ENCODE results near the gene ETV6. TPM values are rescaled to one million over a fixed set of nuclear protein-coding genes. Genes with fewer than 3 reads are reported as not detected.

Gene ETV6
- 10 to 100 TPM; 17.8 to 58.7 (median 45.2) TPM for total RNA-seq

- peak within 1 kb of the TSS; percentile 97 to 100 for H3K27ac ChIP-seq
- no peak for TF ChIP-seq POLR2A (IDR thresholded peaks at IDR 0.05)
- peak in 2 of 3 donors; percentile 5 to 25 for TF ChIP-seq POLR2AphosphoS5 (IDR thresholded peaks at IDR 0.05)
- H3K36me3 ChIP-seq, result no peaks in the 10 kb centered on the region
- peaks cover 0 to 9% of the 10 kb centered on the region in 2 donors for H3K4me1 ChIP-seq
- no peaks in the 10 kb centered on the region for H3K27me3 ChIP-seq
- intact Hi-C loops (cut with DNase I; ENCODE audit: low total_unique reads), result loop anchor here (10.0 kb wide), 1 partner anchor 75 kb away; no protein-coding TSS in a partner anchor
- peak within 1 kb of the TSS; percentile 85 to 90 (median 86) for H3K4me3 ChIP-seq
- no peaks in the 10 kb centered on the region for H3K9me3 ChIP-seq
- peak in 1 of 2 donors; percentile 70 for DNase-seq (ENCODE audit: low spot score in 2 of 2)
These were observed at the start of gene ETV6 for GRCh38 chr12:11649413-11650285. TSS of gene ETV6 (plus strand) at chr12:11649674. CDS start at chr12:11650128, 454 bp downstream.

GRCh38 chr12:11600199-11600598 lies 49.3 kb upstream of the ETV6 start:
- TF ChIP-seq CTCF (IDR thresholded peaks at IDR 0.05) (no peak), POLR2A (IDR thresholded peaks at IDR 0.05) (no peak), POLR2AphosphoS5 (IDR thresholded peaks at IDR 0.05) (no peak)
- intact Hi-C loops (cut with DNase I; ENCODE audit: low total_unique reads), result no loop called here
- no peaks in the 10 kb centered on the region for H3K27me3 ChIP-seq
- DNase-seq (ENCODE audit: low spot score in 2 of 2), result no peak
- H3K27ac ChIP-seq, result no peak overlapping the region
- H3K36me3 ChIP-seq, result no peaks in the 10 kb centered on the region
- H3K9me3 ChIP-seq, result no peaks in the 10 kb centered on the region
- no peaks in the 10 kb centered on the region for H3K4me1 ChIP-seq
- H3K4me3 ChIP-seq, result no peak overlapping the region

- no peak for DNase-seq (ENCODE audit: low spot score in 2 of 2)
- no peaks in the 10 kb centered on the region for H3K27me3 ChIP-seq
- H3K4me3 ChIP-seq, result no peak overlapping the region
- intact Hi-C loops (cut with DNase I; ENCODE audit: low total_unique reads), result no loop called here
- H3K36me3 ChIP-seq, result no peaks in the 10 kb centered on the region
- TF ChIP-seq POLR2AphosphoS5 (IDR thresholded peaks at IDR 0.05), result no peak
- no peak for TF ChIP-seq POLR2A (IDR thresholded peaks at IDR 0.05)
- TF ChIP-seq CTCF (IDR thresholded peaks at IDR 0.05), result no peak
- H3K4me1 ChIP-seq, result no peaks in the 10 kb centered on the region
- H3K9me3 ChIP-seq, result no peaks in the 10 kb centered on the region
- H3K27ac ChIP-seq, result no peak overlapping the region
These were observed 47.8 kb upstream of the ETV6 start for GRCh38 chr12:11601647-11602046.

- Histone ChIP-seq H3K27me3 (no peaks in the 10 kb centered on the region), H3K36me3 (no peaks in the 10 kb centered on the region), H3K4me1 (no peaks in the 10 kb centered on the region), H3K27ac (no peak overlapping the region), H3K4me3 (no peak overlapping the region), H3K9me3 (no peaks in the 10 kb centered on the region)
- intact Hi-C loops (cut with DNase I; ENCODE audit: low total_unique reads), result no loop called here
- TF ChIP-seq CTCF (IDR thresholded peaks at IDR 0.05) (no peak), POLR2AphosphoS5 (IDR thresholded peaks at IDR 0.05) (no peak), POLR2A (IDR thresholded peaks at IDR 0.05) (no peak)
- DNase-seq (ENCODE audit: low spot score in 2 of 2), result no peak
These were observed 42.0 kb upstream of the ETV6 start for GRCh38 chr12:11607313-11608081.

GRCh38 chr12:11609045-11609444 lies 40.4 kb upstream of the ETV6 start:
- intact Hi-C loops (cut with DNase I; ENCODE audit: low total_unique reads), result no loop called here
- no peaks in the 10 kb centered on the region for H3K36me3 ChIP-seq
- no peaks in the 10 kb centered on the region for H3K4me1 ChIP-seq
- H3K9me3 ChIP-seq, result no peaks in the 10 kb centered on the region
- DNase-seq (ENCODE audit: low spot score in 2 of 2), result no peak
- no peaks in the 10 kb centered on the region for H3K27me3 ChIP-seq
- no peak overlapping the region for H3K4me3 ChIP-seq
- no peak overlapping the region for H3K27ac ChIP-seq
- TF ChIP-seq POLR2AphosphoS5 (IDR thresholded peaks at IDR 0.05) (no peak), CTCF (IDR thresholded peaks at IDR 0.05) (no peak), POLR2A (IDR thresholded peaks at IDR 0.05) (no peak)
